K562 (cell line): Measurements from ENCODE around the gene CDCA5. TPM values are rescaled to one million over a fixed set of nuclear protein-coding genes. Genes with fewer than 3 reads are reported as not detected.

Source experiments
- ATAC-seq: fragments of 200-7000 bp; cut with Tn5 transposase; 3 replicates; pipeline ENCODE4 v1.9.1; 2020; ENCODE audit warnings: moderate library complexity
- BruUV-seq: library from RNA; stranded (reverse); fragments of 400-500 nt; replicated peaks from 2 replicates; lab custom pipeline; 2021; lab: Mats Ljungman, UMichigan
- CTCF ChIA-PET: fragments of 300-600 bp; formaldehyde crosslinking; extraction: SDS; loops from one replicate; lab custom pipeline; 2021; ENCODE audit warnings: low intra/inter-chr PET ratio; lab: Yijun Ruan, JAX
- POLR2A ChIA-PET: fragments of 300-600, 350-650 bp; sonication (Branson Sonifier 250); formaldehyde crosslinking; extraction: SDS; loops from one replicate; lab custom pipeline; 2021; ENCODE audit warnings: antibody characterized with exemption, inconsistent platforms; lab: Yijun Ruan, JAX
- DNase-seq, 4 experiments: peaks; one replicate each; pipeline versions ENCODE4 v3.0.0 to v3.0.0-alpha.2; 2011 to 2018; ENCODE audit warnings: low spot score in 3 of 4, mixed read lengths in 3 of 4; ENCODE audit errors: extremely low read depth in 1 of 4
- FAIRE-seq: peaks from 2 replicates; lab custom pipeline; 2011; peaks lifted over from hg19 to GRCh38; lab: Jason Lieb, UNC
- H2AFZ ChIP-seq: 2 replicates; pipeline ENCODE4 v1.6.0; 2011; ENCODE audit warnings: low read depth, low read length, control low read depth, inconsistent platforms
- H3K27ac ChIP-seq: fragments of 200-600 bp; 3 replicates; pipeline ENCODE4 v1.8.0; 2011; ENCODE audit warnings: low read depth, mild to moderate bottlenecking, control low read depth, inconsistent platforms, low read length, moderate library complexity, mixed read lengths; ENCODE audit errors: extremely low read depth
- H3K27me3 ChIP-seq, 2 experiments: fragments of 300-600 bp in 1 of 2; 2 replicates in 1 of 2; 3 replicates in 1 of 2; pipeline versions ENCODE4 v1.6.0 to v1.8.0; 2011; ENCODE audit warnings: inconsistent platforms in 2 of 2, low read length in 2 of 2, mild to moderate bottlenecking in 1 of 2, mixed read lengths in 1 of 2, moderate library complexity in 1 of 2; ENCODE audit not compliant: control insufficient read depth in 2 of 2, insufficient read depth in 2 of 2
- H3K36me3 ChIP-seq: fragments of 300-600 bp; 3 replicates; pipeline ENCODE4 v1.8.0; 2011; ENCODE audit warnings: mild to moderate bottlenecking, low read length, inconsistent platforms; ENCODE audit not compliant: control insufficient read depth, insufficient read depth
- H3K4me1 ChIP-seq, 2 experiments: fragments of 200-600 bp in 1 of 2; replicated peaks in 1 of 2; 2 replicates in 1 of 2; 3 replicates in 1 of 2; pipeline versions ENCODE4 v1.5.1 to v1.8.0; 2011; ENCODE audit warnings: inconsistent platforms in 2 of 2, low read length in 2 of 2, mild to moderate bottlenecking in 1 of 2, mixed read lengths in 1 of 2, moderate library complexity in 1 of 2; ENCODE audit not compliant: control insufficient read depth in 2 of 2, insufficient read depth in 2 of 2
- H3K4me2 ChIP-seq: 2 replicates; pipeline ENCODE4 v1.6.1; 2011; ENCODE audit warnings: low read length, control low read depth, inconsistent platforms, mixed read lengths; ENCODE audit not compliant: insufficient read depth
- H3K4me3 ChIP-seq: fragments of 200-600 bp; sonication (generic), shearing (Covaris generic); 2 replicates; pipeline ENCODE4 v1.5.1; 2016; ENCODE audit warnings: control low read depth, inconsistent platforms
- H3K79me2 ChIP-seq: fragments of 200-600 bp; 3 replicates; pipeline ENCODE4 v1.8.0; 2011; ENCODE audit warnings: low read length, inconsistent platforms; ENCODE audit not compliant: control insufficient read depth, insufficient read depth
- H3K9ac ChIP-seq, 2 experiments: 2 replicates each; pipeline versions ENCODE4 v1.6.0 to v1.6.1; 2011; ENCODE audit warnings: low read depth in 2 of 2, low read length in 2 of 2, control low read depth in 1 of 2, inconsistent platforms in 1 of 2, mild to moderate bottlenecking in 1 of 2, mixed read lengths in 1 of 2; ENCODE audit not compliant: insufficient read depth in 1 of 2
- H3K9me1 ChIP-seq: one replicate; pipeline ENCODE4 v1.6.0; 2011; ENCODE audit warnings: inconsistent platforms, mild to moderate bottlenecking, low read length, moderate library complexity; ENCODE audit not compliant: control insufficient read depth, insufficient read depth
- H3K9me3 ChIP-seq: replicated peaks from 2 replicates; pipeline ENCODE4 v1.5.1; 2011; ENCODE audit warnings: low read depth, low read length, inconsistent platforms; ENCODE audit not compliant: control insufficient read depth, insufficient read depth
- H4K20me1 ChIP-seq: replicated peaks from 2 replicates; pipeline ENCODE4 v1.6.1; 2011; ENCODE audit warnings: low read length, inconsistent platforms, mixed read lengths; ENCODE audit not compliant: control insufficient read depth, insufficient read depth
- CSDE1 ChIP-seq, 2 experiments: fragments of 450-650 bp; IDR thresholded peaks; 2 replicates each; pipeline ENCODE4 v1.6.1; 2016; ENCODE audit warnings: mild to moderate bottlenecking in 1 of 2
- DPF2 ChIP-seq: fragments of 450-650 bp; IDR thresholded peaks from 2 replicates; pipeline ENCODE4 v1.6.1; 2016
- JUNB ChIP-seq: fragments of 450-650 bp; formaldehyde crosslinking; conservative IDR thresholded peaks from 2 replicates; pipeline ENCODE4 v1.4.0; 2020; ENCODE audit warnings: mild to moderate bottlenecking
- JUND ChIP-seq, 2 experiments: IDR thresholded peaks; 2 replicates in 1 of 2; 3 replicates in 1 of 2; pipeline ENCODE4 v1.6.1; 2011; ENCODE audit warnings: borderline replicate concordance in 2 of 2, low read depth in 2 of 2, low read length in 2 of 2, improper control_type of control experiment in 1 of 2, missing biosample characterization in 1 of 2, missing genetic modification characterization in 1 of 2, missing genetic modification reagents in 1 of 2
- LCOR ChIP-seq: sonication (generic); formaldehyde crosslinking; IDR thresholded peaks from 2 replicates; pipeline ENCODE4 v1.8.0; 2022; ENCODE audit warnings: mild to moderate bottlenecking, missing genetic modification reagents
- MTA1 ChIP-seq: fragments of 450-650 bp; IDR thresholded peaks from 2 replicates; pipeline ENCODE4 v1.6.1; 2017; ENCODE audit warnings: borderline replicate concordance
- NR2C2 ChIP-seq, 2 experiments: fragments of 200-800 bp in 1 of 2; sonication (Bioruptor generic) in 1 of 2; sonication (generic) in 1 of 2; formaldehyde crosslinking in 1 of 2; IDR thresholded peaks; 2 replicates each; pipeline versions ENCODE4 v1.6.1 to v1.8.0; 2016 to 2022; ENCODE audit warnings: mild to moderate bottlenecking in 1 of 2, missing compliant biosample characterization in 1 of 2, missing genetic modification characterization in 1 of 2, missing genetic modification reagents in 1 of 2
- SMARCE1 ChIP-seq: fragments of 450-650 bp; IDR thresholded peaks from 2 replicates; pipeline ENCODE4 v1.7.1; 2016; ENCODE audit warnings: mild to moderate bottlenecking
- TEAD4 ChIP-seq, 2 experiments: sonication (generic) in 1 of 2; formaldehyde crosslinking in 1 of 2; IDR thresholded peaks; 2 replicates each; pipeline versions ENCODE4 v1.6.1 to v1.8.0; 2012 to 2022; ENCODE audit warnings: borderline replicate concordance in 1 of 2, inconsistent platforms in 1 of 2, low read length in 1 of 2, mild to moderate bottlenecking in 1 of 2, missing genetic modification reagents in 1 of 2
- WHSC1 ChIP-seq: IDR thresholded peaks from one replicate; pipeline ENCODE4 v1.6.1; 2012; ENCODE audit warnings: low read length, control low read depth, inconsistent platforms
- ZNF77 ChIP-seq: fragments of 250-450 bp; sonication (Bioruptor Pico); IDR thresholded peaks from 2 replicates; pipeline ENCODE4 v1.5.0; 2020
- WGBS: fragments of 100-300 bp; shearing (Covaris generic); methylation state at CpG from one replicate; pipeline ENCODE4 v1.1.6; 2016; ENCODE audit warnings: low coverage, mixed read lengths; ENCODE audit not compliant: insufficient coverage; ENCODE audit errors: missing lambda C conversion rate; 5-methylcytosine and 5-hydroxymethylcytosine counted together
- in situ Hi-C: fragments of 300-500 bp; cut with MboI; formaldehyde crosslinking; loops from 4 replicates; pipeline ENCODE4 v1.15.0; 2018; ENCODE audit warnings: inconsistent platforms, mixed read lengths
- intact Hi-C: fragments of 100-400 bp; cut with micrococcal nuclease; formaldehyde crosslinking; loops from 2 replicates; pipeline ENCODE4 v1.14.2; 2022
- polyA plus RNA-seq, 8 experiments: library from polyadenylated mRNA; depleted of rRNA in 4 of 8; stranded (reverse) in 5 of 8; unstranded in 3 of 8; fragments of >200 nt; fragmentation: Nextera tagmentation in 2 of 8; fragmentation: Illumina TruSeq in 1 of 8; extraction: Ambion mirVana in 2 of 8; extraction: Trizol in 1 of 8; gene quantifications; 2 replicates each; pipeline versions ENCODE4 v1.2.1 to v1.2.3, GENCODE V29; 2011 to 2014; ENCODE audit warnings: inconsistent platforms in 1 of 8, missing spikeins in 1 of 8
- total RNA-seq, 7 experiments: library from RNA; depleted of rRNA in 6 of 7; stranded (reverse); fragments of >200 nt in 6 of 7; fragmentation: Illumina TruSeq in 2 of 7; extraction: Trizol in 2 of 7; gene quantifications; 2 replicates each; pipeline versions ENCODE4 v1.2.1 to v1.2.3, GENCODE V29; 2011 to 2021; ENCODE audit warnings: low replicate concordance in 1 of 7
- TF ChIP-seq, protein P1 (sequence below): sonication (generic); formaldehyde crosslinking; IDR thresholded peaks from 2 replicates; pipeline ENCODE4 v1.9.0; 2022; ENCODE audit warnings: mild to moderate bottlenecking, missing genetic modification reagents
- TF ChIP-seq, protein P2 (sequence below): fragments of 250-450 bp; sonication (Bioruptor Pico); IDR thresholded peaks from 2 replicates; pipeline ENCODE4 v1.4.0; 2020; ENCODE audit warnings: mild to moderate bottlenecking
- TF ChIP-seq, protein P3 (sequence below): sonication (generic); formaldehyde crosslinking; IDR thresholded peaks from 2 replicates; pipeline ENCODE4 v1.8.0; 2022; ENCODE audit warnings: mild to moderate bottlenecking, missing genetic modification reagents

Gene CDCA5
- total and polyA plus RNA-seq, 9 of the 15 experiments (the other 6 are each of a cell fraction or from before 2014, with no cell fraction given): 18.9 to 94.3 (median 64.6) TPM

DNA sequence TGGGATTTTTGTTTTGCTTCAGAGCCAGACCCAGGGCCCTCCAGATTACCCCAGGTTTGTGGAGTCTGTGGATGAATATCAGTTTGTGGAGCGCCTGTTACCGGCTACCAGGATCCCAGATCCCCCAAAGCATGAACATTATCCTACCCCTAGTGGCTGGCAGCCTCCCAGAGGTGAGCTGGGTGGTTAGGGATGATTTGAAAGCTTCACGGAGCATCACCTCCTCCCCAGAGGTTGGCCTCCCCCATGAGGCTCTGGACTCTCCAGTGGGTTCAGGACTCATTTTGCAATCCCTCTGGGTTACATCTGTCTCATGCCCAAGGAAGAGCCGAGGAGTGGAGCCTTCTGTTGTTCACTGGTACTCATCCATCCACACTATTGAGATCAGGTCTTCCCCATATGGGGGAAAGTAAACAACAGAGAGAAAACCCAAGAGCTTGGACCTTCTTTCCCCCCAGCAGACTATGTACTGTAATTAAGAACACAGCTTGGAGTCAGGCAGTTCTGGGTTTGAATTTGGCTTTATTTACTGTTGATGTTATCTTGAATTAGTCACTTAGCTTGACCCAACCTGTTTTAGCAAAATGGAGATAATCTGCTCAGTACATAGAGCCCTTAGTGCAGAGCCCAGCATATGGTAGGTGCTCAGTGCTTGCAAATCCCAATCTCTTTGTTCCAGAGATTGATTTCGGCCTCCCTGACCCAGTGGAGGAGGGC is 40.8 kb upstream of the CDCA5 start:
- BruUV-seq: TSS peak; percentile 29
- Histone ChIP-seq H3K36me3 (peaks cover 79% of the 10 kb centered on the region), H3K4me3 (no peak overlapping the region), H3K4me2 (no peak overlapping the region), H3K9ac (no peak overlapping the region), H3K27me3 (no peaks in the 10 kb centered on the region), H4K20me1 (peaks cover 6% of the 10 kb centered on the region; the same call in 1 of the 2 replicates), H3K9me1 (no peaks in the 10 kb centered on the region), H3K27ac (no peak overlapping the region; the same call in 2 of the 3 replicates), H3K4me1 (peaks cover 11 to 13% of the 10 kb centered on the region in 2 experiments; a peak in 4 of 5 replicates), H3K9me3 (no peaks in the 10 kb centered on the region), H3K79me2 (peaks cover 55% of the 10 kb centered on the region), H2AFZ (no peak overlapping the region)
- ChIA-PET CTCF (no interaction called here), POLR2A (interaction anchor here (0.7 to 9.5 kb wide), 4 partner anchors 9 to 158 kb away, joined by 3 to 182 read pairs (median 6); partner anchors contain the start of genes SPDYC, SYVN1 and TM7SF2)
- FAIRE-seq: no peak
- intact Hi-C loops: no loop called here
- 65% methylated on average over 5 of the region's 5 CpGs for WGBS
- peak in 1 of 4 experiments; percentile 22 for DNase-seq
- in situ Hi-C loops: no loop called here
- no peak for ATAC-seq
- TF ChIP-seq SMARCE1 (no peak), ZNF77 (CRISPR knock-in tag) (no peak), TEAD4 (IDR thresholded peaks at IDR 0.05; ENCODE audit: low read length) (peak; percentile 37; the same call in 1 of the 2 replicates), TEAD4 (CRISPR knock-in tag; IDR thresholded peaks at IDR 0.05; ENCODE audit: borderline replicate concordance) (no peak), NR2C2 (CRISPR knock-in tag; IDR thresholded peaks at IDR 0.05) (no peak), NR2C2 (tag; IDR thresholded peaks at IDR 0.05) (no peak), DPF2 (0 out of 2 replicates have a peak, but pooled peaks have one; percentile 41), MTA1 (no peak), CSDE1 (IDR thresholded peaks at IDR 0.05) (no peak), JUND (IDR thresholded peaks at IDR 0.05; ENCODE audit: borderline replicate concordance, low read depth, low read length) (no peak), JUND (tag; IDR thresholded peaks at IDR 0.05; ENCODE audit: borderline replicate concordance, low read depth, low read length) (peak; percentile 24; the same call in 1 of the 3 replicates), JUNB (CRISPR knock-in tag) (no peak), WHSC1 (no peak), LCOR (CRISPR knock-in tag) (no peak)
- TF ChIP-seq, protein P1, sequence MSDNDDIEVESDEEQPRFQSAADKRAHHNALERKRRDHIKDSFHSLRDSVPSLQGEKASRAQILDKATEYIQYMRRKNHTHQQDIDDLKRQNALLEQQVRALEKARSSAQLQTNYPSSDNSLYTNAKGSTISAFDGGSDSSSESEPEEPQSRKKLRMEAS (CRISPR knock-in tag): peak; percentile 26; the same call in 1 of the 2 replicates
- TF ChIP-seq, protein P2, sequence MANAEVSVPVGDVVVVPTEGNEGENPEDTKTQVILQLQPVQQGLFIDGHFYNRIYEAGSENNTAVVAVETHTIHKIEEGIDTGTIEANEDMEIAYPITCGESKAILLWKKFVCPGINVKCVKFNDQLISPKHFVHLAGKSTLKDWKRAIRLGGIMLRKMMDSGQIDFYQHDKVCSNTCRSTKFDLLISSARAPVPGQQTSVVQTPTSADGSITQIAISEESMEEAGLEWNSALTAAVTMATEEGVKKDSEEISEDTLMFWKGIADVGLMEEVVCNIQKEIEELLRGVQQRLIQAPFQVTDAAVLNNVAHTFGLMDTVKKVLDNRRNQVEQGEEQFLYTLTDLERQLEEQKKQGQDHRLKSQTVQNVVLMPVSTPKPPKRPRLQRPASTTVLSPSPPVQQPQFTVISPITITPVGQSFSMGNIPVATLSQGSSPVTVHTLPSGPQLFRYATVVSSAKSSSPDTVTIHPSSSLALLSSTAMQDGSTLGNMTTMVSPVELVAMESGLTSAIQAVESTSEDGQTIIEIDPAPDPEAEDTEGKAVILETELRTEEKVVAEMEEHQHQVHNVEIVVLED (CRISPR knock-in tag): no peak
- TF ChIP-seq, protein P3, sequence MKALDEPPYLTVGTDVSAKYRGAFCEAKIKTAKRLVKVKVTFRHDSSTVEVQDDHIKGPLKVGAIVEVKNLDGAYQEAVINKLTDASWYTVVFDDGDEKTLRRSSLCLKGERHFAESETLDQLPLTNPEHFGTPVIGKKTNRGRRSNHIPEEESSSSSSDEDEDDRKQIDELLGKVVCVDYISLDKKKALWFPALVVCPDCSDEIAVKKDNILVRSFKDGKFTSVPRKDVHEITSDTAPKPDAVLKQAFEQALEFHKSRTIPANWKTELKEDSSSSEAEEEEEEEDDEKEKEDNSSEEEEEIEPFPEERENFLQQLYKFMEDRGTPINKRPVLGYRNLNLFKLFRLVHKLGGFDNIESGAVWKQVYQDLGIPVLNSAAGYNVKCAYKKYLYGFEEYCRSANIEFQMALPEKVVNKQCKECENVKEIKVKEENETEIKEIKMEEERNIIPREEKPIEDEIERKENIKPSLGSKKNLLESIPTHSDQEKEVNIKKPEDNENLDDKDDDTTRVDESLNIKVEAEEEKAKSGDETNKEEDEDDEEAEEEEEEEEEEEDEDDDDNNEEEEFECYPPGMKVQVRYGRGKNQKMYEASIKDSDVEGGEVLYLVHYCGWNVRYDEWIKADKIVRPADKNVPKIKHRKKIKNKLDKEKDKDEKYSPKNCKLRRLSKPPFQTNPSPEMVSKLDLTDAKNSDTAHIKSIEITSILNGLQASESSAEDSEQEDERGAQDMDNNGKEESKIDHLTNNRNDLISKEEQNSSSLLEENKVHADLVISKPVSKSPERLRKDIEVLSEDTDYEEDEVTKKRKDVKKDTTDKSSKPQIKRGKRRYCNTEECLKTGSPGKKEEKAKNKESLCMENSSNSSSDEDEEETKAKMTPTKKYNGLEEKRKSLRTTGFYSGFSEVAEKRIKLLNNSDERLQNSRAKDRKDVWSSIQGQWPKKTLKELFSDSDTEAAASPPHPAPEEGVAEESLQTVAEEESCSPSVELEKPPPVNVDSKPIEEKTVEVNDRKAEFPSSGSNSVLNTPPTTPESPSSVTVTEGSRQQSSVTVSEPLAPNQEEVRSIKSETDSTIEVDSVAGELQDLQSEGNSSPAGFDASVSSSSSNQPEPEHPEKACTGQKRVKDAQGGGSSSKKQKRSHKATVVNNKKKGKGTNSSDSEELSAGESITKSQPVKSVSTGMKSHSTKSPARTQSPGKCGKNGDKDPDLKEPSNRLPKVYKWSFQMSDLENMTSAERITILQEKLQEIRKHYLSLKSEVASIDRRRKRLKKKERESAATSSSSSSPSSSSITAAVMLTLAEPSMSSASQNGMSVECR (CRISPR knock-in tag): 0 out of 2 replicates have a peak, but pooled peaks have one; percentile 40
